GM23338 (cell line): ENCODE data around the gene DNM2. TPM values are rescaled to one million over a fixed set of nuclear protein-coding genes. Genes with fewer than 3 reads are reported as not detected.

ENCODE experiments used
- ATAC-seq: fragments of 200-7000 bp; cut with Tn5 transposase; 3 replicates; pipeline ENCODE4 v1.9.1; 2020
- DNase-seq: peaks from one replicate; pipeline ENCODE4 v3.0.0-alpha.2; 2015; ENCODE audit warnings: low spot score
- H2AFZ ChIP-seq: fragments of 200-600 bp; sonication (generic); 2 replicates; pipeline ENCODE4 v1.8.0; 2016; ENCODE audit warnings: antibody characterized with exemption, mild to moderate bottlenecking, moderate library complexity
- H3F3A ChIP-seq: fragments of 200-600 bp; sonication (generic); replicated peaks from 2 replicates; pipeline ENCODE4 v1.8.0; 2017; ENCODE audit warnings: antibody characterized with exemption, mixed run types, low read depth
- H3K27ac ChIP-seq: fragments of 200-600 bp; sonication (generic); 2 replicates; pipeline ENCODE4 v1.6.1; 2016; ENCODE audit warnings: low read depth
- H3K27me3 ChIP-seq: fragments of 200-600 bp; sonication (generic); 2 replicates; pipeline ENCODE4 v1.8.0; 2016; ENCODE audit warnings: mild to moderate bottlenecking, mixed run types, moderate library complexity; ENCODE audit not compliant: insufficient read depth
- H3K36me3 ChIP-seq: fragments of 200-600 bp; sonication (generic); 2 replicates; pipeline ENCODE4 v1.8.0; 2016; ENCODE audit warnings: mild to moderate bottlenecking; ENCODE audit not compliant: insufficient read depth
- H3K4me1 ChIP-seq: fragments of 200-600 bp; sonication (generic); 2 replicates; pipeline ENCODE4 v1.8.0; 2016; ENCODE audit warnings: mild to moderate bottlenecking, moderate library complexity; ENCODE audit not compliant: insufficient read depth
- H3K4me2 ChIP-seq: fragments of 200-600 bp; sonication (generic); 2 replicates; pipeline ENCODE4 v1.7.1; 2017; ENCODE audit warnings: mixed run types
- H3K4me3 ChIP-seq: fragments of 200-600 bp; sonication (generic); 2 replicates; pipeline ENCODE4 v1.6.1; 2016; ENCODE audit warnings: mixed run types
- H3K79me2 ChIP-seq: fragments of 200-600 bp; sonication (generic); replicated peaks from 2 replicates; pipeline ENCODE4 v1.8.0; 2017; ENCODE audit warnings: mild to moderate bottlenecking; ENCODE audit not compliant: insufficient read depth
- H3K9me2 ChIP-seq: fragments of 200-600 bp; sonication (generic); 2 replicates; pipeline ENCODE4 v1.8.0; 2017; ENCODE audit not compliant: insufficient read depth
- H4K20me1 ChIP-seq: fragments of 200-600 bp; sonication (generic); replicated peaks from 2 replicates; pipeline ENCODE4 v1.8.0; 2017; ENCODE audit warnings: mild to moderate bottlenecking; ENCODE audit not compliant: insufficient read depth
- H3K27ac Mint-ChIP-seq: 2 replicates; pipeline ENCODE4 v1.8.0; 2020; ENCODE audit warnings: inconsistent platforms, mild to moderate bottlenecking, moderate library complexity, mixed read lengths
- H3K27me3 Mint-ChIP-seq: 3 replicates; pipeline ENCODE4 v1.8.0; 2022; ENCODE audit warnings: low read depth, mild to moderate bottlenecking, moderate library complexity, mixed read lengths, inconsistent platforms; ENCODE audit not compliant: insufficient read depth, poor library complexity
- H3K36me3 Mint-ChIP-seq: 3 replicates; pipeline ENCODE4 v1.8.0; 2021; ENCODE audit warnings: low read depth, mild to moderate bottlenecking, inconsistent platforms, moderate library complexity, mixed read lengths
- H3K4me1 Mint-ChIP-seq: 3 replicates; pipeline ENCODE4 v1.8.0; 2020; ENCODE audit warnings: mild to moderate bottlenecking, inconsistent platforms, mixed read lengths
- H3K4me3 Mint-ChIP-seq: 3 replicates; pipeline ENCODE4 v1.8.0; 2021; ENCODE audit warnings: moderate library complexity, mild to moderate bottlenecking, inconsistent platforms, mixed read lengths
- H3K9me3 Mint-ChIP-seq: 3 replicates; pipeline ENCODE4 v1.8.0; 2020; ENCODE audit warnings: moderate library complexity, mild to moderate bottlenecking, inconsistent platforms, mixed read lengths
- EZH2 ChIP-seq: fragments of 200-600 bp; sonication (generic); IDR thresholded peaks from one replicate; pipeline ENCODE4 v1.8.0; 2017; ENCODE audit warnings: antibody characterized with exemption, mild to moderate bottlenecking, low read depth; ENCODE audit not compliant: unreplicated experiment
- EZH2phosphoT487 ChIP-seq: fragments of 200-600 bp; sonication (generic); IDR thresholded peaks from one replicate; pipeline ENCODE4 v1.8.1; 2018; ENCODE audit warnings: antibody characterized with exemption; ENCODE audit not compliant: unreplicated experiment
- NANOG ChIP-seq: IDR thresholded peaks from 2 replicates; pipeline ENCODE4 v1.6.1; 2016; ENCODE audit warnings: antibody characterized with exemption, borderline replicate concordance
- ZNF331 ChIP-seq: fragments of 250-450 bp; sonication (Bioruptor Pico); IDR thresholded peaks from 2 replicates; pipeline ENCODE4 v1.5.0; 2020; ENCODE audit warnings: low read depth, mild to moderate bottlenecking, moderate library complexity
- polyA plus RNA-seq: library from polyadenylated mRNA; unstranded; fragments of >200 nt; fragmentation: Nextera tagmentation; extraction: Ambion mirVana; gene quantifications from 2 replicates; pipeline ENCODE4 v1.2.1, GENCODE V29; 2016
- total RNA-seq: library from RNA; depleted of rRNA; stranded (reverse); fragments of >200 nt; shearing (Covaris generic); gene quantifications from 2 replicates; pipeline ENCODE4 v1.2.3, GENCODE V29; 2014
- TF ChIP-seq, protein P1 (sequence below): fragments of 250-450 bp; sonication (Bioruptor Pico); IDR thresholded peaks from 2 replicates; pipeline ENCODE4 v1.5.0; 2020; ENCODE audit warnings: mild to moderate bottlenecking, moderate library complexity

The DNM2 gene
- total and polyA plus RNA-seq, 2 experiments from 2014 or later = 40.7 to 138 TPM

DNA sequence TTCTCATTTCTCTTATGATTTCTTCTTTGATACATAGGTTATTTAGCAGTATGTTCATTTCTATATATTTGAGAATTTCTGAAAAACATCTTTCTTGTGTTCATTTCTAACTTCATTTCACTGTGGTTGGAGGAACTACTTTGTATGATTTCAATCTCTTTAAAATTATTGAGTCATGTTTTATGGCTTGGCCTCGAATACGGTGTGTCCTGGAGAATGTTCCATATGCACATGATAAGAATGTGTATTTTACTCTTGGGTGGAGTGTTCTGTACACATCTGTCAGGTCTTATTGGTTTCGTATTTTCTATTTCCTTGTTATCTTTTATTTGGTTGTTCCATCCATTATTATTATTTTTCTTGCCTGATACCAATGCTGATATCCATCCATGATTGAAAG, 22.9 kb downstream of the DNM2 start (continued):
- TF ChIP-seq, protein P1, sequence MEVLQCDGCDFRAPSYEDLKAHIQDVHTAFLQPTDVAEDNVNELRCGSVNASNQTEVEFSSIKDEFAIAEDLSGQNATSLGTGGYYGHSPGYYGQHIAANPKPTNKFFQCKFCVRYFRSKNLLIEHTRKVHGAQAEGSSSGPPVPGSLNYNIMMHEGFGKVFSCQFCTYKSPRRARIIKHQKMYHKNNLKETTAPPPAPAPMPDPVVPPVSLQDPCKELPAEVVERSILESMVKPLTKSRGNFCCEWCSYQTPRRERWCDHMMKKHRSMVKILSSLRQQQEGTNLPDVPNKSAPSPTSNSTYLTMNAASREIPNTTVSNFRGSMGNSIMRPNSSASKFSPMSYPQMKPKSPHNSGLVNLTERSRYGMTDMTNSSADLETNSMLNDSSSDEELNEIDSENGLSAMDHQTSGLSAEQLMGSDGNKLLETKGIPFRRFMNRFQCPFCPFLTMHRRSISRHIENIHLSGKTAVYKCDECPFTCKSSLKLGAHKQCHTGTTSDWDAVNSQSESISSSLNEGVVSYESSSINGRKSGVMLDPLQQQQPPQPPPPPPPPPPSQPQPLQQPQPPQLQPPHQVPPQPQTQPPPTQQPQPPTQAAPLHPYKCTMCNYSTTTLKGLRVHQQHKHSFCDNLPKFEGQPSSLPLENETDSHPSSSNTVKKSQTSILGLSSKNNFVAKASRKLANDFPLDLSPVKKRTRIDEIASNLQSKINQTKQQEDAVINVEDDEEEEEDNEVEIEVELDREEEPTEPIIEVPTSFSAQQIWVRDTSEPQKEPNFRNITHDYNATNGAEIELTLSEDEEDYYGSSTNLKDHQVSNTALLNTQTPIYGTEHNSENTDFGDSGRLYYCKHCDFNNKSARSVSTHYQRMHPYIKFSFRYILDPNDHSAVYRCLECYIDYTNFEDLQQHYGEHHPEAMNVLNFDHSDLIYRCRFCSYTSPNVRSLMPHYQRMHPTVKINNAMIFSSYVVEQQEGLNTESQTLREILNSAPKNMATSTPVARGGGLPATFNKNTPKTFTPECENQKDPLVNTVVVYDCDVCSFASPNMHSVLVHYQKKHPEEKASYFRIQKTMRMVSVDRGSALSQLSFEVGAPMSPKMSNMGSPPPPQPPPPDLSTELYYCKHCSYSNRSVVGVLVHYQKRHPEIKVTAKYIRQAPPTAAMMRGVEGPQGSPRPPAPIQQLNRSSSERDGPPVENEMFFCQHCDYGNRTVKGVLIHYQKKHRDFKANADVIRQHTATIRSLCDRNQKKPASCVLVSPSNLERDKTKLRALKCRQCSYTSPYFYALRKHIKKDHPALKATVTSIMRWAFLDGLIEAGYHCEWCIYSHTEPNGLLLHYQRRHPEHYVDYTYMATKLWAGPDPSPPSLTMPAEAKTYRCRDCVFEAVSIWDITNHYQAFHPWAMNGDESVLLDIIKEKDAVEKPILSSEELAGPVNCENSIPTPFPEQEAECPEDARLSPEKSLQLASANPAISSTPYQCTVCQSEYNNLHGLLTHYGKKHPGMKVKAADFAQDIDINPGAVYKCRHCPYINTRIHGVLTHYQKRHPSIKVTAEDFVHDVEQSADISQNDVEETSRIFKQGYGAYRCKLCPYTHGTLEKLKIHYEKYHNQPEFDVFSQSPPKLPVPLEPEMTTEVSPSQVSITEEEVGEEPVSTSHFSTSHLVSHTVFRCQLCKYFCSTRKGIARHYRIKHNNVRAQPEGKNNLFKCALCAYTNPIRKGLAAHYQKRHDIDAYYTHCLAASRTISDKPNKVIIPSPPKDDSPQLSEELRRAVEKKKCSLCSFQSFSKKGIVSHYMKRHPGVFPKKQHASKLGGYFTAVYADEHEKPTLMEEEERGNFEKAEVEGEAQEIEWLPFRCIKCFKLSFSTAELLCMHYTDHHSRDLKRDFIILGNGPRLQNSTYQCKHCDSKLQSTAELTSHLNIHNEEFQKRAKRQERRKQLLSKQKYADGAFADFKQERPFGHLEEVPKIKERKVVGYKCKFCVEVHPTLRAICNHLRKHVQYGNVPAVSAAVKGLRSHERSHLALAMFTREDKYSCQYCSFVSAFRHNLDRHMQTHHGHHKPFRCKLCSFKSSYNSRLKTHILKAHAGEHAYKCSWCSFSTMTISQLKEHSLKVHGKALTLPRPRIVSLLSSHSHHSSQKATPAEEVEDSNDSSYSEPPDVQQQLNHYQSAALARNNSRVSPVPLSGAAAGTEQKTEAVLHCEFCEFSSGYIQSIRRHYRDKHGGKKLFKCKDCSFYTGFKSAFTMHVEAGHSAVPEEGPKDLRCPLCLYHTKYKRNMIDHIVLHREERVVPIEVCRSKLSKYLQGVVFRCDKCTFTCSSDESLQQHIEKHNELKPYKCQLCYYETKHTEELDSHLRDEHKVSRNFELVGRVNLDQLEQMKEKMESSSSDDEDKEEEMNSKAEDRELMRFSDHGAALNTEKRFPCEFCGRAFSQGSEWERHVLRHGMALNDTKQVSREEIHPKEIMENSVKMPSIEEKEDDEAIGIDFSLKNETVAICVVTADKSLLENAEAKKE (CRISPR knock-in tag) = no peak
- TF ChIP-seq NANOG = no peak

DNA sequence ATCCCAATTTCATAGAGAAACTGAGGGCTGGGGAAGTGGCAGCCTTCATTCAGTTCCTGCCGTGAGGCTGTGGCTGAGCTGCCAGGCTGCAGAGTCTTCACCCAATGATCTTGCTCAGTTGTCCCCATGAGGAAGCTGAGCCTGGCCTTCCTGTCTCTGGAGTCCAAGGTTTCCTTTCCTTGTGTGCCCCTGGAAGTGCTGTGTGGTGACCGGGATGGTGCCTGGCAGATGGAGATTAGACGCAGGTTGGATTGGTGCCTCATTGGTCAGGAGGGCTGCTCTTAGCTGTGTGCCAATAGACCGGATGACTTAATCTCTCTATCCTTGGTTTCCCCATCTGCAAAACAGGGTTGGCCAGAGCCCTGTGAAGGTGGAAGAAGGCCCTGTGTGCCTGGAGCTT, 24.6 kb downstream of the DNM2 start:
- H3K4me2 ChIP-seq = no peak overlapping the region
- H3K9me2 ChIP-seq = no peaks in the 10 kb centered on the region
- H3K27ac Mint-ChIP-seq = peak overlapping the region; percentile 61; the same call in 1 of the 2 replicates
- H3F3A ChIP-seq = no peaks in the 10 kb centered on the region
- H3K4me3 ChIP-seq = no peak overlapping the region
- peaks cover 11% of the 10 kb centered on the region; the same call in 2 of the 3 replicates for H3K36me3 Mint-ChIP-seq
- H3K27me3 Mint-ChIP-seq = peaks cover 14% of the 10 kb centered on the region
- H3K27me3 ChIP-seq = no peaks in the 10 kb centered on the region
- no peak overlapping the region for H3K4me3 Mint-ChIP-seq
- DNase-seq = no peak
- no peak overlapping the region for H3K27ac ChIP-seq
- TF ChIP-seq, protein P1 (CRISPR knock-in tag) = no peak
- TF ChIP-seq EZH2phosphoT487 (no peak), ZNF331 (CRISPR knock-in tag) (no peak), EZH2 (no peak)
- peaks cover 11% of the 10 kb centered on the region for H3K4me1 Mint-ChIP-seq
- peaks cover 89% of the 10 kb centered on the region for H3K79me2 ChIP-seq
- ATAC-seq = no peak
- H3K4me1 ChIP-seq = no peaks in the 10 kb centered on the region; the same call in 1 of the 2 replicates
- peaks cover 39% of the 10 kb centered on the region for H4K20me1 ChIP-seq
- peaks cover 7% of the 10 kb centered on the region; the same call in 2 of the 3 replicates for H3K9me3 Mint-ChIP-seq
- H3K36me3 ChIP-seq = no peaks in the 10 kb centered on the region; the same call in 1 of the 2 replicates
- H2AFZ ChIP-seq = no peak overlapping the region
